Measurements from ENCODE around the gene ISX.

The ISX gene

DNA sequence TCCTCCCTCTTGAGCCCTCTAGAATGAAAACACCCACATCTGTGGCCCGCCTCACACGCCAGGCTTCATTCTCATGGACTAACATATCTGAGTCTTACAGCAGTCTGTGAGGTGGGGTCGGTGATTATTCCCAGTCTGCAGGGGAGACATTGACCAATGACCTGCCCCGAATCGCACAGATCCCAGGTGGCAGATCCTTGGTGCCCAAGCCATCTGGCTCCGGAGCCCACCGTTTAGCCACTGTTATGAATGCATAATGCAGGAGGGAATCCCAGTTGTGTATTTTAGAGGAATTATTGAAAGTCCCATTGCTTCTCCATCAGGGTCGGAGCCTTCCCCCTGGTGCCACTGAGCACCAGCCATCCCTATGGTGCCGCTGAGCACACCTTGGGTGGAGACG lies 47.4 kb downstream of the ISX start:
- DNase-seq (ENCODE audit: low spot score), result no peak

DNA sequence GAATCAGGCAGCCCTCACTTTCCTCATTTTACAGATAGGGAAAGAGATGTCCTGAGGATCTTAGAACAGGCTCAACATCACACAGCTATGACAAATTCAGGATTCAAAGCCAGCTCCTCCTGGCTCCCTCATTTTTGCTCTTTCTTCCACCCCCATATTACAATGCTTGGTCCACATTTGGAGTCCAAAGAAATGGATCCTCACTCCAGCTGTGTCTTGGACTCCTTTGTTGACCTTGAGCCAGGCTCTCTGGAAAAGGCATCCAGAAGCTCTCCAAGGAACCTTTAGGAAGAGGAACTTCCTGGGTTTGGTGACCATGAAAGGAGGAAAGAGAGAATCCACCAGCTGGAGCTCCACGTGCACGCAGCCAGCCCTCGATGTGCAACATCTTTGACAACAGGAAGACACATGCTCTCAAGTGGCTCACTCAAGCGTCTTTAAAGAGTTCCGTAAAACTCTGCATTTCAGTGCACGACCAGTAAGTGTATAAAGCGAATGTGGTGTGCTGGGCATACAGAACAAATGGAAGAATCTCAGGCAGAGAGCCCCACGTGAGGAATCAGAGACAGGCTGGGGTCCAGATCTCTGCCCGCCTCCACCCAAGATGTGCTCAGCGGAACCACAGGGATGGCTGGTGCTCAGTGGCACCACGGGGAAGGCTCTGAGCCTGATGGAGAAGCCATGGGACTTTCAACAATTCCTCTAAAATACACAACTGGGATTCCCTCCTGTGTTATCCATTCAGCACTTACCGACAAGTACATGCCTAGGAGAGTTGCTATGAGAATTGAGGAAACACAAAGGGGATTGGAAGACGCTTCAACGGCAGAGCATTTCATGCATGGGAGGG lies 48.4 kb downstream of the ISX start:
- no peak for DNase-seq (ENCODE audit: low spot score)

DNA sequence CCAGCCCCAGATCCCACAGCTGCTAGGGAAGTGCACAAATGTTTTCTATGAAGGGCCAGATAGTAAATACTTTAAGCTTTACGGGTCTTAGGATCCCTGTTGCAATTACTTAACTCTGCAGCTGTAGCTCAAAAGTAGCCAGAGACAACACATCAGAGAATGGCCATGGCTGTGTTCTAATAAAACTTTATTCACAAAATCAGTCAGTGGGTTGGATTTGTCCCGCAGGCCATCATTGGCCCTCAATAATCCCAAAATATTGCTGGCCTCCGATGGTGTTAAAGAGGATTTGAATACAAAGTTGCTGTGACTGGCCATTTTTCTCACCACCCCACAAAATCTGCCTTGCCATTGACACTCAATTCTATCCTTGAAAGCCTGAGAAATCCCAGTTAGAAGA lies 49.6 kb downstream of the ISX start:
- DNase-seq (ENCODE audit: low spot score), result no peak

DNA sequence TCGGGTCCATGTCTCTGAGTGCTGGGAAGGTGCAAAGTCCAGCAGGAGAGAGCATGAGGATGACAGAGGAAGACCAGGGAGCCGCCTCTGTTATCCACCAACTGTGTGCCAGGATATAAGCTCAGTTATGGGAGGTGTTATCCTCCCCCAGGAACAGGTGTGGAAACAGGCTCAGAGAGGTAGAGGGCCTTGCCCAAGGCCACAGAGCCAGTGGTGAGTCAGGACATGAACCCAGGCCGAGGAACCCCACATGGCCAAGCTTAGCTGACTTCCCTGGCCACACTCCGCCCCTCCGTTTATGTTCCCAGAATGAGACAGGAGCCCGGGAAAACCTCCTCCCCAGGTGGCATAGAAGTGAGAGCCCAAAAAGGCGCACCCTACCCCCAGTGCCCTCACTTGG lies 50.3 kb downstream of the ISX start:
- DNase-seq (ENCODE audit: low spot score), result no peak

DNA sequence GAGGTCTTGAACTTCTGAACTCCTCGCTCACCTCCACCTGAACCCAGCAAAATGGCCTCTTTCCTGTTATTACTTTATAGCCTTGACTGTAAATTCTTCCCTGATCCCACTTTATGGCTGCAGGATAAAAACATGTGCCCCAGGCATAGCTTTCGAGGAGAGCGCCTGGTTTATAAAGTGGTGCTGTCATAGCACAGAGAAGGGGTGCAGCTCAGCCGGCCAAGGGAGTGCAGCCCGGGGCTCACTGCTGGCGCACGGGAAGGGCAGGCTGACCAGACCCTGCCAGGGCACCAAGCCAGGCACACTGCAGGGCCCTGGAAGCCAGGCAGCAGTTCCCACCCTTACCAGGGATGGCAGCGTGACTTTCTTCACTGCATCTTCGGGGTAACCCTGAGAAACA lies 50.9 kb downstream of the ISX start:
- no peak for DNase-seq (ENCODE audit: low spot score)

DNA sequence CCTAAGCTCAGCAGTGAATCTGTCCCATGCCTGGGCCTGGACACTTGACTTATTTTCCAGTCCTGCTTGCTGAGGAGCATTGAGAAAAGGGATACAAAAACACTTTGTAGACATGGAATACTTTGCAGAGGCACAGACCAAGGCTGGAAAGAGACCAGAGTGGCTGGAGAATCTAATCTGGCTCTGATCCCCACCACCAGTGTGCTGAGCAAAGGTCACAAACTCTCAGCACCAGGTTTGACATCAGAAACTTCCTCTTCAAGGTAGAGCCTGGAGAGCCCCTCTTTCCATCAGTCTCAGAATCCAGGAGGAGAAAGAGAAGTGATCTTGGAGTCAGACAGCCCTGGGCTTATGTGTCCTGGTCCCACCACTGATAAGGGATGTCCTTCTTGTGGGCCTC lies 53.5 kb downstream of the ISX start:
- no peak for DNase-seq (ENCODE audit: low spot score)

DNA sequence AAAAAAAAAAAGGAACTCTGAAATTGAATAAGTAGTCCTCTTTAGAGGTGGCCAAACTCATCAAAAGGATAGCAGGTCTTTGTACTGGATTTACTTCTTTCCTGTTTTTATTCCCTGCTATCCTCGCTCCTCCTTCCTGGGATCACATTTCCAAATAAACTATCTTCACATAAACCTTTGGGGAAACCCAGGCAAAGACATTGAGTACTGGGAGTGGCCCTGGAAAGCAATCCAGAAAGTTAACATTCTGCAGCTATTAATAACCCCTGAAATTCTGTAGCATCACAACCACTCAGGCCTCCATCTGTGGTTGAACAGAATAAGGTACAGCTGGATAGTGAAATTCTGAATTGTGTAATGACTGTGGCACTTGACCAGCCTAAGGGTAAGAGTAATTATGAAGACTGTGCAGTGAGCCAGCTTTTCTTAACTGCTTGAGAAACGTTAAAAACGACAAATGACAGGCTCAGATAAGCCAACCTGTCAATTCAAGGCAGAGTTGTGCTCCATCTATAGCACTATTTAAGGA lies 58.8 kb downstream of the ISX start:
- no peak for DNase-seq (ENCODE audit: low spot score)

DNA sequence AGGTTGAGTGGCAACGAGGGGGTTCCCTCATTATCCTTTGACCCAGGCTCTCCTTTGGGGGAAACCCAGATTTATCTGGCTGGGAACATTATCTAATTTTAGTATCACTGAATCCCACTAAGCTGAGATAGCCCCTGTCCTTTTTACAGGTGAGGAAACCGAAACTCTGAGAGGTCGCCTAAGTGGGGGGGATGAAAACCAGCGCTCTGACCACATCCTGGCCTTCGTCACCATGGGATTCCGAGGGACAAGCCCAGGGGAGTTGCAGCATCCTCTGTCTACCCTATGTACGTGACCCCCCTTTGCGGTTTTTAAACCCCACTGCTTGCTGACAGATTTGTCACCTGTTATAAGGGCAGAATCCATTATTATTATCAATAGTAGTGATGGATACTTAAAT lies 61.0 kb downstream of the ISX start:
- DNase-seq (ENCODE audit: low spot score), result no peak

DNA sequence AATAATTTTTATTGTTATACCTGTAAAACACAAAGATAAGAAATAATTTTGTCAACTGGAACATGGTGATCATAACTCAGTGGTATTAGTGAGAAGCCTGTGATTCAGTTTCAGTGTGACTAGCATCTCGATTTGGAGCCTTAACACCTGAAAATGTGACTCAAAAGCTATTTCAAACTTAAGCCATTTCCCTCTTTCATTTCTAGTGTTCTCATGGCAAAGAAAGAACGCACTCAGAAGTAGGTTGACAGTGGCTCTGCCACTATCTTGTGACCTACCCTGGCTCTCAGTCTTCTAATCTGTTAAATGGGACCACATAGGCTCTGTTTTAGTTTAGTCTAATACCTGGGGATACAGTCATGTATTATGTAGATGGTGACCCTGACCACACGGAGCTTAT lies 62.7 kb downstream of the ISX start:
- no peak for DNase-seq (ENCODE audit: low spot score)

DNA sequence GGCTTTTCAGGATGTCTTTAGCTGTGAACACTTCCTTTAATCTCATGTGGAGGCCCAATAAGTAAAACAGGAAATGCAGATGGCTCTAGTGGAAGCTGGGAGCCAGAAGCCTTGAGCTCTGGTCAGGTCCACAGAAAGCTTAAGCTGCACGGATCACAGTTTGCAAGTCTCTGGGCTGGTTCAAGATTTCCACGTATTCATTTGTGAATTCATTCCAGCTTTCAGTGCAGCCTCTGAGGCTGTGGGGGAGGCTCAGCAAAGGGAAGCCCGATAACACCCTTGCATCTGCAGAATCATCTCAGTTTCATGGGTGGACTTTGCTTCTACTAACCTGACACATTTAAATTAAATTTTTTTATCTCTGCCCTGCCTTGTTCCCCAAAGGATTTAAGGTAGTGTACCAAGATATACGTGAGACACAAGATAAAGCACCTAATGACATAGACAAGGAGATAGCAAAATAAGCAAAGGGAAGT lies 65.6 kb downstream of the ISX start:
- DNase-seq (ENCODE audit: low spot score), result no peak

DNA sequence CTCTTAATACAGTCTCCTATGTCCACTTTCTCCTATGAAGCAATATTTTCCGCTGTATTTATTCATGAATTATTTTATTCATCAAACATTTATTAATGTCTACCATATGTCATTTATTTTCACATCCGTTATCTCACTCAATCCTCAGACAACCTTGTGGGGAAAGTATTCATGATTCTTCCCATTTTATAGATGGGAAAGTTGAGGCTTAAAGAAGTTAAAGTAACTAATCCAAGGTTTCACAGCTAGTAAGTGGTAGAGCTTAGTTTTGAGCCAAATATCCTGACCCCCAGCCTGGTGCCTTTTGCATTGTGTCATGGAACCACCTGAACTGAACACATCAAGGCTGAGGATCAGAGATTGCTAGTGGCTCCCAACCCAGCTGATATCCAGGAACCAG lies 66.6 kb downstream of the ISX start:
- DNase-seq (ENCODE audit: low spot score), result no peak

DNA sequence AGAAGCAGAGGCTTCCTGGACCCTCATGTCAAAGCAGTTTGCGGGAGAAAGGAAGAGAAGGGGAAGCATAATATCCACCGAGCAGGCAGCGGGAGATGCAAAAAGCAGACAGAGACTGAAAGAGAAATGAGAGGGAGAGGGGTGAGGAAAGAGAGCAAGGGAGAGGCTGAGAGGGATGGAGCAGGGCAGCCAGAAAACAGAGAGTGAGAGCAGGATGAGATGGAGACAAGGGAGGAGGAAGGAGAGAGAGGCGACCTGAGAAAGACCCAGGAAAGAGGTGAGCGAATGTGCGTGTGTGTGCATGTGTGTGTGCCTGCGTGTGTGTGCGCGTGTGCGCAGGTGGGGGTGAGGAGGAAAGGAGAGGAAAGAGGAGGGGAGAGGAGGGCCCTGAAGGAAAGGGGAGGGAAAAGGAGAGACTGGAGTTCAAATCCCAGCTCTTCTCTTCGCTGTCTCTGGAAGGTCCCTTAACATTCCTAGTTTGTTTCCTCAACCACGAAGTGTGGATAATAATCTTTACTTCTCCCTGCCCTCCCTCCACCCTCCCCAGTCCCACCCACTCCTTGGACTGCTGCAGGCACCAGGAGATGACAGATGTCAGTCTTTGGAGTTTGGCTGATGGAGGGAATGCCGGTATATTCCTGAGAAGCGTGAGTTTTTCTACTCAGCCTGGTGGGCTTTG lies 67.9 kb downstream of the ISX start:
- no peak for DNase-seq (ENCODE audit: low spot score)

DNA sequence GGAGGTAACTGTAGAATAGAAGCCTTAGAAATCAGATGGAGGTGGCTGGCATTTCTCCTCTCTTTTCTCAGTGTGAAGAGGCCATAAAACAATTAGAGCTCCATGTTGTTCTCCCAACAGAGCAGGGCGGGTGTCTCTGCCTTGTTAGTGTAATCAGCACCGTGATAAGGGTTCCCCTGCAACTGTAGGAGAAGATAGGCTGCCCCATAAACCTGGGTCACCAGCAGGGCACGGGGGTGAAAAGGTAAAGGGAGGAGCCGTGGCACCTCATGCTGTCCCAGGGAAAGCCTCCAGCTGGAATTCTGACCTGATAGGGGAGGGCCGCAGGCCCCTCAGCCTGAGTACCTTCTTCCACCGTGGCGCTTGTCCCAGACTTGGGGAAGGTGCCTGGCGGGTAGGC lies 68.7 kb downstream of the ISX start:
- no peak for DNase-seq (ENCODE audit: low spot score)

DNA sequence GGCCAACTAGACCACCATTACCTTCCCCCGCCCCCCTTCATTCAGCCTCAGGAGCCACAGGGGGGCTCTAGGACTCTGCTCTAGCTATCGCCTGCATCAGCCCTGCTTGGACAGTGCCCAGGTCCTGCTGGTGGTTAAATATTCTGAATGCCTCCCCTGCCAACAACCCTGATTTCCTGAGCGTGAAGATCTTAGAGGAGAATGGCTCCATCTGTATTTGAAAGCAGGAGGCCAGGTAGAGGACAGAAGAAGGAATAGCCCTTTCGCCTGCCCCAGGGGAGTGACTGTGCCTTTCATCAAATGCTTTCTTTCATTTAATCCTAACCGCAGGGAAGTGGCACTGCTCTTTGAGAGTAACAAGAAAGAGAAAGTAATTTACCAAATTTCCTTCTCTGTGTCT lies 69.2 kb downstream of the ISX start:
- DNase-seq (ENCODE audit: low spot score), result no peak

All from germinal center (tissue), 1 donor.